22Rv1 (cell line): ENCODE results near the gene GLIPR1.

Experiments used
- ZFX ChIP-seq: fragments of 450-650 bp; IDR thresholded peaks from 2 replicates; pipeline ENCODE4 v1.6.1; 2017; ENCODE audit warnings: antibody characterized with exemption, borderline replicate concordance
- TF ChIP-seq, protein P1 (sequence below): fragments of 450-650 bp; IDR thresholded peaks from 2 replicates; pipeline ENCODE4 v1.5.1; 2017; ENCODE audit warnings: mild to moderate bottlenecking

DNA sequence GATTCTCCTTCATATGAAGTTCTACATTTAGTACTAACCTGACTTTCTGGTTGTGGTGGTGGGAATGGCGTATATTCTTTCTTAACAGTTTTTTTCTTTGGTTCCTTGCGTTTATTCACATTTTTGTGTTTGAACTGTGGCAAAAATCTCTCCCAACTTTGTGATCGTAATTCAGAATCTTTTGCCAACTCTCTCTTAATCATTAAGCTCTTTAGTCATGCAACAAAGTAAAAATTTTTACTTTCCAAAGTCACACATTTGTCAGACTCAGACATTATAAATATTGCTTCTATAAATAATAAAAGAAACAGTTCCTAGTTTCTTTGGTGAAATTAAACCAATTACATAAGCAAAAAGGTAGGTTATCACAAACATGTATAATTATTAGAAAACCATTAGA lies 23.3 kb downstream of the GLIPR1 start:
- TF ChIP-seq, protein P1, sequence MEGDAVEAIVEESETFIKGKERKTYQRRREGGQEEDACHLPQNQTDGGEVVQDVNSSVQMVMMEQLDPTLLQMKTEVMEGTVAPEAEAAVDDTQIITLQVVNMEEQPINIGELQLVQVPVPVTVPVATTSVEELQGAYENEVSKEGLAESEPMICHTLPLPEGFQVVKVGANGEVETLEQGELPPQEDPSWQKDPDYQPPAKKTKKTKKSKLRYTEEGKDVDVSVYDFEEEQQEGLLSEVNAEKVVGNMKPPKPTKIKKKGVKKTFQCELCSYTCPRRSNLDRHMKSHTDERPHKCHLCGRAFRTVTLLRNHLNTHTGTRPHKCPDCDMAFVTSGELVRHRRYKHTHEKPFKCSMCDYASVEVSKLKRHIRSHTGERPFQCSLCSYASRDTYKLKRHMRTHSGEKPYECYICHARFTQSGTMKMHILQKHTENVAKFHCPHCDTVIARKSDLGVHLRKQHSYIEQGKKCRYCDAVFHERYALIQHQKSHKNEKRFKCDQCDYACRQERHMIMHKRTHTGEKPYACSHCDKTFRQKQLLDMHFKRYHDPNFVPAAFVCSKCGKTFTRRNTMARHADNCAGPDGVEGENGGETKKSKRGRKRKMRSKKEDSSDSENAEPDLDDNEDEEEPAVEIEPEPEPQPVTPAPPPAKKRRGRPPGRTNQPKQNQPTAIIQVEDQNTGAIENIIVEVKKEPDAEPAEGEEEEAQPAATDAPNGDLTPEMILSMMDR: no peak
- no peak for TF ChIP-seq ZFX
